ENCODE results near the gene TANGO6.
A peak's percentile ranks its signal among the peaks of the same experiment; 100 is the strongest.

The TANGO6 gene

GRCh38 chr16:69107316-69107962 lies 264.1 kb downstream of the TANGO6 start:
- peak overlapping the region; percentile 17; the same call in 1 of the 2 replicates for H3K4me3 ChIP-seq (ENCODE audit: low read length)
- DNase-seq (ENCODE audit: low read depth), result peak; percentile 15
- no peak for TF ChIP-seq CTCF (conservative IDR thresholded peaks at IDR 0.05; ENCODE audit: low read length)

DNA sequence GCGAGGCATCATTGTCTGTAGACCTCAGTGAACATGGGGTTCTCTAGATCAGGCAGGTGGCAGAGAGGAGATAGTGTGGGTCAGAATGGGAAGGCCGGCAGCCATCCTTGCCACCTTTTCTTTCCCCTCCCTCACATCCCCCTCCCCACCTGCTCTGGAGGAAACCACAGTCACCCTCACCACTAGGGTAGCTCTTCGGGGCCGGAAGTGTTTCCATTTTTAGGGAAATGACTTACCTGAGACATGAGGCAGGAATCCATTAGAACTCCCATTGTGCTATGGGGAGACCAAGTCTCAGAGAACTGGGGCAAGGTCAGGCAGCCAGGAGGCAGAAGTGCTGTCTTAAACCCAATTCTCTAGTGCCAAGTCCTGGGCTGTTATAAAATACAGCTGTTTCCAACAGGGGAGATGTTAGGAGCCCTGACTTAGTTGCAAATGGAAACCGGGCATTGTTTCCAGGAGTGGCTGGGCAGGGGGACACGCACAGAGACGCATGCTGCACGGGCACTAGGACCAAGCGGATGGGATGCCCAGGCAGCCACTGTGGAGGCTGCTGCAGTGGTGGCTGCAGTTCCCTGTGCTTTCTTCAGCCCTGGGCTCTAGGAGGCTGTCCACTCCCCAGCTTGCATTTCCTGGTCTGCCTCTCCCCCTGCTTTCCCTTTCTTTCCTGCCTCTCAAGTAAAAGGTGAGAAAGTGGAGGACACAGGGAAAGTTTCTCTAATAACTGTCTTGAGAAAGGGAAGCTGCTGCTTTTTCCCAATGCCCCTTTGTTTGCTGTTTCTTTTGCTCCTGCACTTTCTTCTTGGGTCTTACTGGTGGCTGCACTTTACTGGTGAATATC lies 265.0 kb downstream of the TANGO6 start:
- DNase-seq (ENCODE audit: low read depth), result no peak
- no peak overlapping the region for H3K4me3 ChIP-seq (ENCODE audit: low read length)
- no peak for TF ChIP-seq CTCF (conservative IDR thresholded peaks at IDR 0.05; ENCODE audit: low read length)

GRCh38 chr16:69108905-69109252 lies 265.5 kb downstream of the TANGO6 start:
- DNase-seq (ENCODE audit: low read depth), result no peak
- TF ChIP-seq CTCF (conservative IDR thresholded peaks at IDR 0.05; ENCODE audit: low read length), result no peak
- no peak overlapping the region for H3K4me3 ChIP-seq (ENCODE audit: low read length)

DNA sequence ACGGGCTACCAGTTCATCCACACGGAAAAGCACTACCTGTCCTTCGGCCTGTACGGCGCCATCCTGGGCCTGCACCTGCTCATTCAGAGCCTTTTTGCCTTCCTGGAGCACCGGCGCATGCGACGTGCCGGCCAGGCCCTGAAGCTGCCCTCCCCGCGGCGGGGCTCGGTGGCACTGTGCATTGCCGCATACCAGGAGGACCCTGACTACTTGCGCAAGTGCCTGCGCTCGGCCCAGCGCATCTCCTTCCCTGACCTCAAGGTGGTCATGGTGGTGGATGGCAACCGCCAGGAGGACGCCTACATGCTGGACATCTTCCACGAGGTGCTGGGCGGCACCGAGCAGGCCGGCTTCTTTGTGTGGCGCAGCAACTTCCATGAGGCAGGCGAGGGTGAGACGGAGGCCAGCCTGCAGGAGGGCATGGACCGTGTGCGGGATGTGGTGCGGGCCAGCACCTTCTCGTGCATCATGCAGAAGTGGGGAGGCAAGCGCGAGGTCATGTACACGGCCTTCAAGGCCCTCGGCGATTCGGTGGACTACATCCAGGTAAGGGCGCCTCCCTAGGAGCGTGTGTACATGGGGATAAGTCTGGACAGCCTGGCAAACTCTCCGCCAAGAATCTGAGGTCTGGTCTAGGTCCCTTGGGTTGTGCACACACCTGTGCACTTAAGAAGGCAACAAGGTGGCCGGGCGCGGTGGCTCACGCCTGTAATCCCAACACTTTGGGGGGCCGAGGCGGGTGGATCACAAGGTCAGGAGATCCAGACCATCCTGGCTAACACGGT lies 266.3 kb downstream of the TANGO6 start:
- no peak for TF ChIP-seq CTCF (conservative IDR thresholded peaks at IDR 0.05; ENCODE audit: low read length)

DNA sequence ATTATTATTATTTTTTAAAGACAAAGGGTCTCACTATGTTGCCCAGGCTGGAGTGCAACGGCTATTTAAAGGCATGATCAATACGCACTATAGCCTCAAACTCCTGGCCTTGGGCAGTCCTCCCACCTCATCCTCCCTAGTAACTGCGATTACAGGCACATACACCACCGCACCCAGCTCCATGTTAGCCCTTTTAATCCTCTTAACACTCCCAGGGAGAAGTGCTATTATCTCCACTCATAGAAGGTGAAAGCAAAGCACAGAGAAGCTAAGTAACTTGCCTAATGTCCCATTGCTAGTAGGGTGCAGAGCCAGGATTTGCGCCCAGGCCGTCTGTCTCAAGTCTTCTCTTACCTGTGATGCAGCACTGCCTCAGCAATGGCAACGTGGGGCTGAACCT lies 267.1 kb downstream of the TANGO6 start:
- no peak for TF ChIP-seq CTCF (conservative IDR thresholded peaks at IDR 0.05; ENCODE audit: low read length)
- no peak overlapping the region for H3K4me3 ChIP-seq (ENCODE audit: low read length)
- no peak for DNase-seq (ENCODE audit: low read depth)

More for the DNA sequence above, 266.3 kb downstream of the TANGO6 start:
- DNase-seq (ENCODE audit: low read depth), result no peak
- H3K4me3 ChIP-seq (ENCODE audit: low read length), result no peak overlapping the region

GRCh38 chr16:69111216-69111875 lies 268.0 kb downstream of the TANGO6 start:
- no peak for TF ChIP-seq CTCF (conservative IDR thresholded peaks at IDR 0.05; ENCODE audit: low read length)
- H3K4me3 ChIP-seq (ENCODE audit: low read length), result no peak overlapping the region
- no peak for DNase-seq (ENCODE audit: low read depth)
